SHP77 treated with DMSO at 0.1 percent for 48 hours (cell line): ENCODE measurements around the gene GALNT18.
A peak's percentile ranks its signal among the peaks of the same experiment; 100 is the strongest.

Source experiments
- DNase-seq: peaks from one replicate; lab custom pipeline; 2025; lab: John Stamatoyannopoulos, UW

Gene GALNT18

GRCh38 chr11:11567936-11568650 lies 53.7 kb downstream of the GALNT18 start:
- no peak for DNase-seq

- no peak for DNase-seq
Measured at GRCh38 chr11:11565636-11566035, 56.2 kb downstream of the GALNT18 start.

- no peak for DNase-seq
Measured at GRCh38 chr11:11563200-11563975, 58.4 kb downstream of the GALNT18 start.

- no peak for DNase-seq
Measured at GRCh38 chr11:11561991-11562390, 59.8 kb downstream of the GALNT18 start.

GRCh38 chr11:11558826-11559225 lies 63.0 kb downstream of the GALNT18 start:
- DNase-seq = no peak

- no peak for DNase-seq
Measured at GRCh38 chr11:11558396-11558795, 63.4 kb downstream of the GALNT18 start.

- no peak for DNase-seq
Measured at GRCh38 chr11:11555208-11555607, 66.6 kb downstream of the GALNT18 start.

- DNase-seq = no peak
Measured at GRCh38 chr11:11553573-11553972, 68.2 kb downstream of the GALNT18 start.

GRCh38 chr11:11552529-11553087 lies 69.2 kb downstream of the GALNT18 start:
- DNase-seq = no peak

GRCh38 chr11:11550534-11550933 lies 71.3 kb downstream of the GALNT18 start:
- no peak for DNase-seq

- DNase-seq = no peak
Measured at GRCh38 chr11:11545285-11546275, 76.2 kb downstream of the GALNT18 start.

- no peak for DNase-seq
Measured at GRCh38 chr11:11543656-11544055, 78.1 kb downstream of the GALNT18 start.

GRCh38 chr11:11540157-11540556 lies 81.6 kb downstream of the GALNT18 start:
- no peak for DNase-seq

GRCh38 chr11:11538277-11538960 lies 83.4 kb downstream of the GALNT18 start:
- no peak for DNase-seq

GRCh38 chr11:11537871-11538270 lies 83.9 kb downstream of the GALNT18 start:
- DNase-seq = no peak

- DNase-seq = no peak
Measured at GRCh38 chr11:11537372-11537771, 84.4 kb downstream of the GALNT18 start.

- DNase-seq = no peak
Measured at GRCh38 chr11:11536650-11537049, 85.2 kb downstream of the GALNT18 start.

GRCh38 chr11:11535611-11536010 lies 86.2 kb downstream of the GALNT18 start:
- no peak for DNase-seq

- DNase-seq = peak; percentile 20
Measured at GRCh38 chr11:11534981-11535380, 86.8 kb downstream of the GALNT18 start.

GRCh38 chr11:11533751-11534150 lies 88.1 kb downstream of the GALNT18 start:
- no peak for DNase-seq

GRCh38 chr11:11533057-11533456 lies 88.7 kb downstream of the GALNT18 start:
- DNase-seq = no peak
